ENCODE data around the gene GRHPR. TPM values are rescaled to one million over a fixed set of nuclear protein-coding genes. Genes with fewer than 3 reads are reported as not detected.

The GRHPR gene
- total RNA-seq, 1 donor from 2014 or later = 64.8 TPM

DNA sequence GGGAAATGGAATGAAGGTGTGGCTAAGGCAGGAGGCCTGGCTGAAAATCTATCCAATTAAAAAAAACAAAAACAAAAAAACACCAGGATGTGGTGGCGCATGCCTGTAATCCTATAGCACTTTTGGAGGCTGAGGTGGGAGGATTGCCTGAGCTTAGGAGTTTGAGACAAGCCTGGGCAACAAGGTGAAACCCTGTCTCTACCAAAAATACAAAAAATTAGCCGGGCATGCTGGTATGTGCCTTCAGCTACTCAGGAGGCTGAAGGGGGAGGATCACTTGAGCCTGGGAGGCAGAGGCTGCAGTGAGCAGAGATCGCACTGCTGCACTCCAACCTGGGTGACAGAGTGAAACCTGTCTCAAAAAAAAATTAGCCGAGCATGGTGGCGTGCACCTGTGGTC lies 21.1 kb downstream of the GRHPR start:
- no peak for DNase-seq
- Histone ChIP-seq H3K4me1 (no peaks in the 10 kb centered on the region), H3K4me3 (no peak overlapping the region), H3K27ac (no peak overlapping the region), H3K9me3 (no peaks in the 10 kb centered on the region), H3K36me3 (peaks cover 54% of the 10 kb centered on the region), H3K27me3 (ENCODE audit: low read depth) (no peaks in the 10 kb centered on the region)
- intact Hi-C loops (cut with DNase I) = no loop called here
- TF ChIP-seq, protein P1, sequence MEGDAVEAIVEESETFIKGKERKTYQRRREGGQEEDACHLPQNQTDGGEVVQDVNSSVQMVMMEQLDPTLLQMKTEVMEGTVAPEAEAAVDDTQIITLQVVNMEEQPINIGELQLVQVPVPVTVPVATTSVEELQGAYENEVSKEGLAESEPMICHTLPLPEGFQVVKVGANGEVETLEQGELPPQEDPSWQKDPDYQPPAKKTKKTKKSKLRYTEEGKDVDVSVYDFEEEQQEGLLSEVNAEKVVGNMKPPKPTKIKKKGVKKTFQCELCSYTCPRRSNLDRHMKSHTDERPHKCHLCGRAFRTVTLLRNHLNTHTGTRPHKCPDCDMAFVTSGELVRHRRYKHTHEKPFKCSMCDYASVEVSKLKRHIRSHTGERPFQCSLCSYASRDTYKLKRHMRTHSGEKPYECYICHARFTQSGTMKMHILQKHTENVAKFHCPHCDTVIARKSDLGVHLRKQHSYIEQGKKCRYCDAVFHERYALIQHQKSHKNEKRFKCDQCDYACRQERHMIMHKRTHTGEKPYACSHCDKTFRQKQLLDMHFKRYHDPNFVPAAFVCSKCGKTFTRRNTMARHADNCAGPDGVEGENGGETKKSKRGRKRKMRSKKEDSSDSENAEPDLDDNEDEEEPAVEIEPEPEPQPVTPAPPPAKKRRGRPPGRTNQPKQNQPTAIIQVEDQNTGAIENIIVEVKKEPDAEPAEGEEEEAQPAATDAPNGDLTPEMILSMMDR (IDR thresholded peaks at IDR 0.05) = no peak
- no peak for ATAC-seq

- Histone ChIP-seq H3K27me3 (ENCODE audit: low read depth) (no peaks in the 10 kb centered on the region), H3K9me3 (no peaks in the 10 kb centered on the region), H3K27ac (no peak overlapping the region), H3K36me3 (peaks cover 52% of the 10 kb centered on the region), H3K4me3 (no peak overlapping the region), H3K4me1 (no peaks in the 10 kb centered on the region)
- intact Hi-C loops (cut with DNase I) = no loop called here
- ATAC-seq (no peak), DNase-seq (no peak)
- TF ChIP-seq, protein P1 (IDR thresholded peaks at IDR 0.05) = no peak
These were observed 22.4 kb downstream of the GRHPR start for GRCh38 chr9:37444890-37445289.

GRCh38 chr9:37445832-37446231 lies 23.3 kb downstream of the GRHPR start:
- Histone ChIP-seq H3K4me1 (no peaks in the 10 kb centered on the region), H3K9me3 (no peaks in the 10 kb centered on the region), H3K36me3 (peaks cover 51% of the 10 kb centered on the region), H3K4me3 (no peak overlapping the region), H3K27ac (no peak overlapping the region), H3K27me3 (ENCODE audit: low read depth) (no peaks in the 10 kb centered on the region)
- ATAC-seq (no peak), DNase-seq (no peak)
- intact Hi-C loops (cut with DNase I) = no loop called here
- TF ChIP-seq, protein P1 (IDR thresholded peaks at IDR 0.05) = no peak

DNA sequence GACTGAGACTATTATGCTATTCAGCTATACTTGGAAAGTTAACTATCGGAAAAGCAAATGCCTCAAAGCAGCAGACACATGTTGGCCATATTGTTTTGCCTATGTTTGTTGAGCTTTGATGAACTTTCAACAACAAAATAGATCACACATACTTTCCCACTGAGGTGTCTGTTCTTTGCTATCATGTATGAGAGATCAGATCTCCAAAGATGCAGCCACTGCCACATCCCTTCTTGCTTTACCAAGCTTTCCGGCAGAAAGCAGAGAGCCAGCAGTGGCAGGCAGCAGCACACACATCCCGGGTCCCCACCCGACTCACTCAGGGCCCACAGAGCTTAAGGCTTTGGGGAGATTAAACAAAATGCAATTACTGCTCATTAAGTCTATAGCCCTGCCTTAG lies 23.9 kb downstream of the GRHPR start:
- no peak for DNase-seq

DNA sequence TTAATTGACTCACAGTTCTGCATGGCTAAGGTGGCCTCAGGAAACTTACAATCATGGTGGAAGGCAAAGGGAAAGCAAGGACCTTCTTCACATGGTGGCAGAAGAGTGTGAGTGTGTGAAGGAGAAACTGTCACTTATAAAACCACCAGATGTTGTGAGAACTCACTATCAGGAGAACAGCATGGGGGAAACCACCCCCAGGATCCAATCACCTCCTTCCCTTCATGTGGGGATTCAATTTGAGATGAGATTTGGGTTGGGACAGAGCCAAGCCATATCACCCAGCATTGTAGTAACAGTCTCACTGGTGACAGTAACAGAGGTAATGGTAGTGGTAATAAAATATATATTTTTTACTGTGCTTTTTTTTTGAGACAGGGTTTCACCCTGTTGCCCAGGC lies 24.6 kb downstream of the GRHPR start:
- ATAC-seq = no peak

More for the DNA sequence above, 23.9 kb downstream of the GRHPR start:
- Histone ChIP-seq H3K4me1 (no peaks in the 10 kb centered on the region), H3K27ac (no peak overlapping the region), H3K27me3 (ENCODE audit: low read depth) (no peaks in the 10 kb centered on the region), H3K36me3 (peaks cover 49% of the 10 kb centered on the region), H3K9me3 (no peaks in the 10 kb centered on the region), H3K4me3 (no peak overlapping the region)
- TF ChIP-seq, protein P1 (IDR thresholded peaks at IDR 0.05) = no peak
- ATAC-seq = no peak
- intact Hi-C loops (cut with DNase I) = no loop called here

More for the DNA sequence above, 24.6 kb downstream of the GRHPR start:
- no peak for DNase-seq
- Histone ChIP-seq H3K9me3 (no peaks in the 10 kb centered on the region), H3K27ac (no peak overlapping the region), H3K36me3 (peaks cover 43% of the 10 kb centered on the region), H3K4me1 (peaks cover 4% of the 10 kb centered on the region), H3K4me3 (no peak overlapping the region), H3K27me3 (ENCODE audit: low read depth) (no peaks in the 10 kb centered on the region)
- intact Hi-C loops (cut with DNase I) = no loop called here
- TF ChIP-seq, protein P1 (IDR thresholded peaks at IDR 0.05) = no peak

Measured in lower lobe of right lung (tissue), 2 donors.